Neutrophil (primary cell): ENCODE data around the gene PILRB.
A peak's percentile ranks its signal among the peaks of the same experiment; 100 is the strongest.
"Not testable (repeated sequence)": the region's sequence is repeated elsewhere in the genome, so short reads cannot be mapped to it uniquely, and the experiment has no call there.

ENCODE experiments used
- H3K27ac ChIP-seq: fragments of 200-600 bp; sonication (generic); 2 replicates; pipeline ENCODE4 v1.5.1; 2016; ENCODE audit warnings: mild to moderate bottlenecking, moderate library complexity
- H3K27me3 ChIP-seq: fragments of 200-600 bp; sonication (generic); 2 replicates; pipeline ENCODE4 v1.6.0; 2016; ENCODE audit warnings: mild to moderate bottlenecking
- H3K36me3 ChIP-seq: fragments of 200-600 bp; sonication (generic); 2 replicates; pipeline ENCODE4 v1.5.1; 2017
- H3K4me1 ChIP-seq, 2 experiments: fragments of 200-600 bp in 1 of 2; sonication (generic) in 1 of 2; 1 replicate in 1 of 2; 2 replicates in 1 of 2; pipeline versions ENCODE4 v1.5.1 to v1.6.1; 2013 to 2016; ENCODE audit warnings: low read depth in 1 of 2, low read length in 1 of 2, mild to moderate bottlenecking in 1 of 2, moderate library complexity in 1 of 2; ENCODE audit not compliant: control insufficient read depth in 1 of 2, insufficient read depth in 1 of 2
- H3K4me3 ChIP-seq, 2 experiments: fragments of 200-600 bp in 1 of 2; sonication (generic) in 1 of 2; 1 replicate in 1 of 2; 2 replicates in 1 of 2; pipeline ENCODE4 v1.5.1; 2013 to 2016; ENCODE audit warnings: low read depth in 1 of 2, low read length in 1 of 2, mild to moderate bottlenecking in 1 of 2, moderate library complexity in 1 of 2
- H3K9me3 ChIP-seq: fragments of 200-600 bp; sonication (generic); 2 replicates; pipeline ENCODE4 v1.5.1; 2016
- TF ChIP-seq, protein P1 (sequence below): fragments of 200-600 bp; sonication (generic); IDR thresholded peaks from 2 replicates; pipeline ENCODE4 v1.5.1; 2016; ENCODE audit warnings: antibody characterized with exemption

PILRB gene

DNA sequence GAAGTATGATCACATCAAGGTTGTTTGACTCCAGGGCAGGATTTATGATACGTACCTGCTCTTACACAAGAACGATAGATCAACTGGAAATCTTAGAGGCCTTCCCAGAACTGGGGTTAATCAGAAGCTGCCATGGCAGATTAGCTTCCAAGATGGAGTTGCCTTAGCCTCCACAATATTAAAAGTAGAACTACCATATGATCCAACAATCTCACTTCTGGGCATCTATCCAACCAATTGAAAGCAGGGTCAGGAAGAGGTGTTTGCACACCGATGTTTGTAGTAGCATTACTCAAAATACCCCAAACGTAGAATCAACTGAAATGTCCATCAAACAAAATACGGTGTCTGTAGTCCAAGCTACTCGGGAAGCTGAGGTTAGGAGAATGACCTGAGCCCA, 6.6 kb downstream of the PILRB start:
- TF ChIP-seq, protein P1, sequence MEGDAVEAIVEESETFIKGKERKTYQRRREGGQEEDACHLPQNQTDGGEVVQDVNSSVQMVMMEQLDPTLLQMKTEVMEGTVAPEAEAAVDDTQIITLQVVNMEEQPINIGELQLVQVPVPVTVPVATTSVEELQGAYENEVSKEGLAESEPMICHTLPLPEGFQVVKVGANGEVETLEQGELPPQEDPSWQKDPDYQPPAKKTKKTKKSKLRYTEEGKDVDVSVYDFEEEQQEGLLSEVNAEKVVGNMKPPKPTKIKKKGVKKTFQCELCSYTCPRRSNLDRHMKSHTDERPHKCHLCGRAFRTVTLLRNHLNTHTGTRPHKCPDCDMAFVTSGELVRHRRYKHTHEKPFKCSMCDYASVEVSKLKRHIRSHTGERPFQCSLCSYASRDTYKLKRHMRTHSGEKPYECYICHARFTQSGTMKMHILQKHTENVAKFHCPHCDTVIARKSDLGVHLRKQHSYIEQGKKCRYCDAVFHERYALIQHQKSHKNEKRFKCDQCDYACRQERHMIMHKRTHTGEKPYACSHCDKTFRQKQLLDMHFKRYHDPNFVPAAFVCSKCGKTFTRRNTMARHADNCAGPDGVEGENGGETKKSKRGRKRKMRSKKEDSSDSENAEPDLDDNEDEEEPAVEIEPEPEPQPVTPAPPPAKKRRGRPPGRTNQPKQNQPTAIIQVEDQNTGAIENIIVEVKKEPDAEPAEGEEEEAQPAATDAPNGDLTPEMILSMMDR, result no peak
- Histone ChIP-seq H3K9me3 (no peaks in the 10 kb centered on the region), H3K36me3 (peaks cover 34% of the 10 kb centered on the region), H3K4me3 (no peak overlapping the region), H3K27me3 (no peaks in the 10 kb centered on the region), H3K4me1 (peaks cover 66 to 70% of the 10 kb centered on the region in 2 experiments), H3K27ac (peak overlapping the region; percentile 100)

DNA sequence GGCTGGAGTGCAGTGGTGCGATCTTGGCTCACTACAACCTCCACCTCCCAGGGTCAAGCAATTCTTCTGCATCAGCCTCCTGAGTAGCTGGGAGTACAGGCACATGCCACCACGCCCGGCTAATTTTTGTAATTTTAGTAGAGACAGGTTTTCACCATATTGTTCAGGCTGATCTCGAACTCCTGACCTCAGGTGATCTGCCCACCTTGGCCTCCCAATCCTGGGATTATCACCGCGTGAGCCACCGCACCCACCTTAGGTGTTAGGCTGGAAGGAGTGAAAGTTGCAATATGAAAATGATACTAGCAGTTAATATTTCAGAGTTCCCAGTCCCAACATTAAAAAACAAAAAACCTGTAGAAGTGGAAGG, 8.1 kb downstream of the PILRB start:
- not testable (repeated sequence) for H3K27me3 ChIP-seq, H3K9me3 ChIP-seq
- Histone ChIP-seq H3K4me3 (peak overlapping the region in 1 of 2 experiments; percentile 10), H3K36me3 (peaks cover 25% of the 10 kb centered on the region), H3K27ac (peak overlapping the region; percentile 100), H3K4me1 (peaks cover 66 to 71% of the 10 kb centered on the region in 2 experiments)

DNA sequence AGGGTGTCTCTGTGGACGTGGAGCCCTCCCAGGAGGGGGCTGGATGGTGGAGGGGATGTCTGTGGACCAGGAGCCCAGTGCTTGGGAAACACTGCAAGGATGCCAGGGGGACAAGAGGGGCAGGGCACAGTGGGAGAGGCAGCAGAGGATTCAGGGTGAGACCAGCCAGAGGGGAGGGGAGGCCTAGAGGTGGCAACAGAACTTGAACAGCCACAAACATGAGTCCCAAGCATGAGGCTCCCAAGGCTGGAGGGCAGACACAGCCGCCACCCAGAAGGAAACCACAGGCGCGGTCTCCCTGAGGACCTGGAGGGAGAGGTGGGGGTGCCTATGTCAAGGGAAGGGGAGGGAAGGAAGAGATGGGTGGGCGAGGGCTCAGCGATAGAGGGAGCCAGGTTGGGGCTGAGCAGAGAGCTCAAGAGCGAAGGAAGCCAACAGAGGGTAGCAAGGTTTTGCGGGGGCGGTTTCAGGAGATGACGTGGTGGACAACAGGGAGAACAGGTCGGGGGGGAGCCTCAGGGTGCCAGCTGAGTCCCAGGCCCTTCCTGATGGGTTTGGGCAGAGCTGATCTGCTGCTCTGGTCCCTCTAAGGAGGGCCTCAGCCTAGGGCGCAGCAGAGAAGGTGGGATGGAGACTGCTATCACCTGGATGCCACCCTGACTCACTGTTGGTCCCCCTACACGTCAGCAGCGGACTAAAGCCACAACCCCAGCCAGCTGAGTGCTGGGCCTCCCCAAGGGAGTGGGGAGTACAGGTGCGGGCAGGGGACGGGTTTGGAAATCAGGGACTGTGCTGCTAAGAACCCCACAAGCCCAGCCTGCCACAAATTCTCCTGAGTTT, 8.7 kb downstream of the PILRB start:
- no peaks in the 10 kb centered on the region for H3K27me3 ChIP-seq
- peak overlapping the region; percentile 100 for H3K27ac ChIP-seq
- H3K4me1 ChIP-seq, result peaks cover 72 to 73% of the 10 kb centered on the region in 2 experiments
- H3K9me3 ChIP-seq, result no peaks in the 10 kb centered on the region
- H3K36me3 ChIP-seq, result peaks cover 19% of the 10 kb centered on the region
- H3K4me3 ChIP-seq, result peak overlapping the region in 1 of 2 experiments; percentile 10
- TF ChIP-seq, protein P1, result no peak

DNA sequence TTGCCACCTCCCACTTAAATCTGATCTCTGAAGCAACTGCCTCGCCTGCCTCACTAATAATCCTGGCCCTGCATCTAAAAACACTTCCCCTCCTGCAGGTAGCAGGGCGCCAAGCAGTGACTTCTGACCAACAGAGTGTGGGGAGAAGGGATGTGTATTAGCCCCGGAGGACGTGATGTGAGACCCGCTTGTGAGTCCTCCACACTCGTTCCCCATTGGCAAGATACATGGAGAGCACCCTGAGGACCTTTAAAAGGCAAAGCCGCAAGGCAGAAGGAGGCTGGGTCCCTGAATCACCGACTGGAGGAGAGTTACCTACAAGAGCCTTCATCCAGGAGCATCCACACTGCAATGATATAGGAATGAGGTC, 9.3 kb downstream of the PILRB start:
- H3K27ac ChIP-seq, result peak overlapping the region; percentile 100
- H3K4me3 ChIP-seq, result peak overlapping the region in 1 of 2 experiments; percentile 56
- peaks cover 77 to 79% of the 10 kb centered on the region in 2 experiments for H3K4me1 ChIP-seq
- no peaks in the 10 kb centered on the region for H3K9me3 ChIP-seq
- TF ChIP-seq, protein P1, result no peak
- H3K36me3 ChIP-seq, result peaks cover 13% of the 10 kb centered on the region
- H3K27me3 ChIP-seq, result no peaks in the 10 kb centered on the region

DNA sequence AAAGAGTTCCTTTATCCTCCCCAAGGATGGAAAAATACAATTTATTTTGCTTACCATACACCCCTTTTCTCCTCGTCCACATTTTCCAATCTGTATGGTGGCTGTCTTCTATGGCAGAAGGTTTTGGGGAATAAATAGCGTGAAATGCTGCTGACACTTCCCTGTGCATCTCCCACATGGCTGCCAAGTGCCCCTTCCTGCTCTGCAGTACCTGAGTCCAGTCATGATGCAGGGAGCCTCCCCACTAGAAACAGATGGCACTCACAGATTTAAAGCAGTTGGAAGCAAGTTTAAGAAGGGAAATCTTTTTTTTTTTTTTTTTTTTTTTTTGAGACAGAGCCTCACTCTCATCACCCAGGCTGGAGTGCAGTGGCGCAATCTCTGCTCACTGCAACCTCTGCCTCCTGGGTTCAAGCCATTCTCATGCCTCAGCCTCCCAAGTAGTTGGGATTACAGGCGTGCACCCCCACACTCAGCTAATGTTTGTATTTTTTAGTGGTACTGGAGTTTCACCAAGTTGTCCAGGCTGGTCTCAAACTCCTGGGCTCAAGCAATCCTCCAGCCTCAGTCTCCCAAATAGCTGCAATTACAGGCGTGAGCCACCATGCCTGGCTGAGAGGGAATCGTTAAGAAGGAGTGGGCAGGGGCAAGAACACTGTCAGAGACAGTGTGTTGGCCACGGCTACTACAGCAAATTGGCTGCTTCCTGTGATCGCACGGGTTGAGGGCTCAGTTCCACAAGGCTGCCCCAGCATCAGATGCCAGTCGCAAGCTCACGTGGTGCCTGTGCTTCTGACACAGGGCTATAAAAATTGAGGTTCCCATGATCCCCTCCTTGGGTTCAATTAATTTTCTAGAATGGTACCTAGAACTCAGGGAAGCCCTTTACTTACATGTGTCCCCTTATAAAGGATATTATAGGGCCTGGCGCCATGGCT, 10.0 kb downstream of the PILRB start:
- H3K27ac ChIP-seq, result peak overlapping the region; percentile 100
- TF ChIP-seq, protein P1, result no peak
- no peaks in the 10 kb centered on the region for H3K9me3 ChIP-seq
- H3K36me3 ChIP-seq, result peaks cover 6% of the 10 kb centered on the region
- peak overlapping the region; percentile 25 to 56 for H3K4me3 ChIP-seq
- no peaks in the 10 kb centered on the region for H3K27me3 ChIP-seq
- peaks cover 84 to 86% of the 10 kb centered on the region in 2 experiments for H3K4me1 ChIP-seq
